A673 (cell line): ENCODE data around the gene STAU1. TPM values are rescaled to one million over a fixed set of nuclear protein-coding genes. Genes with fewer than 3 reads are reported as not detected.

ENCODE experiments used
- BruUV-seq: library from RNA; stranded (reverse); fragments of 400-500 nt; replicated peaks from 2 replicates; lab custom pipeline; 2021; lab: Mats Ljungman, UMichigan
- CTCF ChIA-PET: fragments of 300-600 bp; sonication (Branson Sonifier 250); formaldehyde crosslinking; loops from one replicate; lab custom pipeline; 2022; ENCODE audit warnings: antibody characterized with exemption; lab: Charles Lee
- POLR2A ChIA-PET: fragments of 300-600 bp; sonication (Branson Sonifier 250); formaldehyde crosslinking; loops from one replicate; lab custom pipeline; 2022; ENCODE audit warnings: antibody characterized with exemption; ENCODE audit not compliant: low non-redundant PET; lab: Charles Lee
- DNase-seq: peaks from one replicate; pipeline ENCODE4 v3.0.0-alpha.2; 2015; ENCODE audit warnings: low spot score
- H3K27ac ChIP-seq: fragments of 200-600 bp; sonication (generic); 2 replicates; pipeline ENCODE4 v1.5.1; 2016; ENCODE audit warnings: mixed run types, low read depth, mild to moderate bottlenecking, mixed read lengths, antibody characterized with exemption, low read length; ENCODE audit not compliant: poor library complexity, severe bottlenecking
- H3K27me3 ChIP-seq: fragments of 200-600 bp; sonication (generic); replicated peaks from 2 replicates; pipeline ENCODE4 v1.6.1; 2017; ENCODE audit warnings: mixed run types, low read depth, mild to moderate bottlenecking, mixed read lengths, antibody characterized with exemption, low read length; ENCODE audit not compliant: insufficient read depth, poor library complexity
- H3K36me3 ChIP-seq: fragments of 200-600 bp; sonication (generic); 2 replicates; pipeline ENCODE4 v1.6.1; 2016; ENCODE audit warnings: mixed run types, mild to moderate bottlenecking, mixed read lengths, antibody characterized with exemption, low read length; ENCODE audit not compliant: insufficient read depth, poor library complexity, severe bottlenecking
- H3K4me1 ChIP-seq: fragments of 200-600 bp; sonication (generic); 2 replicates; pipeline ENCODE4 v1.6.1; 2017; ENCODE audit warnings: mixed run types, mild to moderate bottlenecking, mixed read lengths, antibody characterized with exemption, low read length; ENCODE audit not compliant: insufficient read depth, poor library complexity, severe bottlenecking
- H3K4me3 ChIP-seq: fragments of 200-600 bp; sonication (generic); 2 replicates; pipeline ENCODE4 v1.5.1; 2016; ENCODE audit warnings: low read depth, mixed run types, mild to moderate bottlenecking, mixed read lengths, low read length; ENCODE audit not compliant: poor library complexity, severe bottlenecking
- H3K9me3 ChIP-seq: fragments of 200-600 bp; sonication (generic); 2 replicates; pipeline ENCODE4 v1.6.1; 2016; ENCODE audit warnings: mixed run types, low read depth, mild to moderate bottlenecking, mixed read lengths, antibody characterized with exemption, low read length; ENCODE audit not compliant: poor library complexity, severe bottlenecking
- EZH2 ChIP-seq: fragments of 200-600 bp; sonication (generic); IDR thresholded peaks from 2 replicates; pipeline ENCODE4 v1.6.1; 2017; ENCODE audit warnings: borderline replicate concordance, low read depth, mild to moderate bottlenecking, mixed read lengths, antibody characterized with exemption, low read length; ENCODE audit not compliant: poor library complexity, severe bottlenecking
- intact Hi-C: fragments of 100-400 bp; cut with micrococcal nuclease; formaldehyde crosslinking; loops from one replicate; pipeline ENCODE4 v1.10.0; 2022; ENCODE audit not compliant: unreplicated experiment
- total RNA-seq: library from RNA; stranded (reverse); gene quantifications from 2 replicates; pipeline ENCODE4 v1.2.3, GENCODE V29; 2021
- TF ChIP-seq, protein P1 (sequence below): fragments of 300-800, 200-600 bp; sonication (generic); conservative IDR thresholded peaks from 2 replicates; pipeline ENCODE4 v1.5.1; 2017; ENCODE audit warnings: low read depth, mild to moderate bottlenecking, antibody characterized with exemption, low read length, moderate library complexity, mixed read lengths

The STAU1 gene
- total RNA-seq, 1 experiment from 2014 or later = 104 TPM

GRCh38 chr20:49167811-49168507 is 20.2 kb downstream of the STAU1 start:
- peaks cover 13% of the 10 kb centered on the region for H3K36me3 ChIP-seq
- no peaks in the 10 kb centered on the region for H3K9me3 ChIP-seq
- no peak for TF ChIP-seq EZH2
- TF ChIP-seq, protein P1, sequence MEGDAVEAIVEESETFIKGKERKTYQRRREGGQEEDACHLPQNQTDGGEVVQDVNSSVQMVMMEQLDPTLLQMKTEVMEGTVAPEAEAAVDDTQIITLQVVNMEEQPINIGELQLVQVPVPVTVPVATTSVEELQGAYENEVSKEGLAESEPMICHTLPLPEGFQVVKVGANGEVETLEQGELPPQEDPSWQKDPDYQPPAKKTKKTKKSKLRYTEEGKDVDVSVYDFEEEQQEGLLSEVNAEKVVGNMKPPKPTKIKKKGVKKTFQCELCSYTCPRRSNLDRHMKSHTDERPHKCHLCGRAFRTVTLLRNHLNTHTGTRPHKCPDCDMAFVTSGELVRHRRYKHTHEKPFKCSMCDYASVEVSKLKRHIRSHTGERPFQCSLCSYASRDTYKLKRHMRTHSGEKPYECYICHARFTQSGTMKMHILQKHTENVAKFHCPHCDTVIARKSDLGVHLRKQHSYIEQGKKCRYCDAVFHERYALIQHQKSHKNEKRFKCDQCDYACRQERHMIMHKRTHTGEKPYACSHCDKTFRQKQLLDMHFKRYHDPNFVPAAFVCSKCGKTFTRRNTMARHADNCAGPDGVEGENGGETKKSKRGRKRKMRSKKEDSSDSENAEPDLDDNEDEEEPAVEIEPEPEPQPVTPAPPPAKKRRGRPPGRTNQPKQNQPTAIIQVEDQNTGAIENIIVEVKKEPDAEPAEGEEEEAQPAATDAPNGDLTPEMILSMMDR = no peak
- intact Hi-C loops = no loop called here
- POLR2A ChIA-PET = interaction anchor here (0.7 kb wide), 1 partner anchor 297 kb away, joined by 6 read pairs; no protein-coding TSS in a partner anchor
- DNase-seq = no peak
- no peak overlapping the region for H3K27ac ChIP-seq
- no peak overlapping the region for H3K4me3 ChIP-seq
- BruUV-seq = no TSS peak
- H3K4me1 ChIP-seq = peaks cover 12% of the 10 kb centered on the region
- H3K27me3 ChIP-seq = no peaks in the 10 kb centered on the region
- CTCF ChIA-PET = no interaction called here

- Histone ChIP-seq H3K4me1 (peaks cover 12% of the 10 kb centered on the region), H3K27me3 (no peaks in the 10 kb centered on the region), H3K27ac (no peak overlapping the region), H3K4me3 (no peak overlapping the region), H3K9me3 (no peaks in the 10 kb centered on the region), H3K36me3 (peaks cover 13% of the 10 kb centered on the region)
- CTCF ChIA-PET = no interaction called here
- no peak for TF ChIP-seq EZH2
- TF ChIP-seq, protein P1 = no peak
- intact Hi-C loops = no loop called here
- BruUV-seq = no TSS peak
- DNase-seq = no peak
- POLR2A ChIA-PET = no interaction called here
Observed at GRCh38 chr20:49166534-49167449, 21.3 kb downstream of the STAU1 start.

- Histone ChIP-seq H3K27me3 (no peaks in the 10 kb centered on the region), H3K36me3 (peaks cover 13% of the 10 kb centered on the region), H3K4me1 (peaks cover 12% of the 10 kb centered on the region), H3K27ac (no peak overlapping the region), H3K9me3 (no peaks in the 10 kb centered on the region), H3K4me3 (no peak overlapping the region)
- TF ChIP-seq EZH2 = no peak
- TF ChIP-seq, protein P1 = no peak
- no TSS peak for BruUV-seq
- ChIA-PET POLR2A (no interaction called here), CTCF (no interaction called here)
- no peak for DNase-seq
- intact Hi-C loops = no loop called here
Observed at GRCh38 chr20:49165611-49166010, 22.5 kb downstream of the STAU1 start.
